Activated T-helper 1 cell treated with anti-CD3 and anti-CD28 coated beads, Interleukin-12 subunit alpha, Interleukin-12 subunit beta, Interleukin-2, Interleukin-4 antibody, amounts not matched to agents 30 ng/mL and 10 ng/mL and 1 ng/mL, durations not matched to agents 14 hours and 24 hours and 36 hours (primary cell): ENCODE data around the gene ZNF652. TPM values are rescaled to one million over a fixed set of nuclear protein-coding genes. Genes with fewer than 3 reads are reported as not detected.

ENCODE experiments used
- DNase-seq: peaks from one replicate; pipeline ENCODE4 v3.0.0; 2021; ENCODE audit warnings: low spot score
- H3K27ac Mint-ChIP-seq: one replicate; pipeline ENCODE4 v1.8.0; 2021; ENCODE audit warnings: mild to moderate bottlenecking, mixed read lengths
- H3K27me3 Mint-ChIP-seq: one replicate; pipeline ENCODE4 v1.8.0; 2022; ENCODE audit warnings: mild to moderate bottlenecking, moderate library complexity, mixed read lengths; ENCODE audit not compliant: insufficient read depth
- H3K36me3 Mint-ChIP-seq: one replicate; pipeline ENCODE4 v1.8.0; 2021; ENCODE audit warnings: low read depth, mixed read lengths
- H3K4me1 Mint-ChIP-seq: one replicate; pipeline ENCODE4 v1.8.0; 2021; ENCODE audit warnings: low read depth, mixed read lengths
- H3K4me3 Mint-ChIP-seq: one replicate; pipeline ENCODE4 v1.8.0; 2021; ENCODE audit warnings: mild to moderate bottlenecking, moderate library complexity, mixed read lengths
- H3K9me3 Mint-ChIP-seq: one replicate; pipeline ENCODE4 v1.8.0; 2021; ENCODE audit warnings: mixed read lengths
- intact Hi-C: fragments of 100-400 bp; cut with micrococcal nuclease; formaldehyde crosslinking; loops from one replicate; pipeline ENCODE4 v1.15.1; 2024
- total RNA-seq: library from RNA; stranded (reverse); gene quantifications from 2 replicates; pipeline ENCODE4 v1.2.3, GENCODE V29; 2022

ZNF652 gene
- total RNA-seq, 1 donor from 2014 or later, result 6.3 TPM

- Mint-ChIP-seq H3K27me3 (peaks cover 24% of the 10 kb centered on the region), H3K4me3 (peak overlapping the region; percentile 77), H3K9me3 (no peaks in the 10 kb centered on the region), H3K27ac (peak overlapping the region; percentile 61), H3K36me3 (no peaks in the 10 kb centered on the region), H3K4me1 (peaks cover 9% of the 10 kb centered on the region)
- DNase-seq, result peak; percentile 19
- intact Hi-C loops, result loop anchor here (1.0 kb wide), 1 partner anchor 30 kb away; the partner anchor contains the start of gene PHOSPHO1
These were observed 101.8 kb downstream of the ZNF652 start for GRCh38 chr17:49260011-49260816.

DNA sequence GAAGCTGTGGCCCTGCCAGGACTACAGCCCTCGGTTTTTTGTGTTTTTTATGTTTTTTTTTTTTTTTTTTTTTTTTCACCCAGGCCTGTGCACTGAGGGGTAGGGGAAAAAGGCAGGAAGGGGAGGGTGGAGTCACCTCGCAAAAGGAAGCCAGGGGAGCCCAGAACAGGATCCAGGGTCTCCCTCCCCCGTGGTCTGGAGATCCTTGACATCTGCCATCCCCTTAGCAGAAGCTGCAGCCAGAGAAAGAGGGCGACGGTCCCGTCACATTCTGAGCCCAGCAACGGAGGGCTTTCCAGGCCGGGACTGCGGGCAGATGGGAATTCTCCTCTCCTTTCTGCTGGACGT is 102.4 kb downstream of the ZNF652 start:
- Mint-ChIP-seq H3K4me1 (peaks cover 9% of the 10 kb centered on the region), H3K4me3 (peak overlapping the region; percentile 77), H3K36me3 (no peaks in the 10 kb centered on the region), H3K27me3 (peaks cover 24% of the 10 kb centered on the region), H3K9me3 (no peaks in the 10 kb centered on the region), H3K27ac (no peak overlapping the region)
- intact Hi-C loops, result loop anchor here (1.0 kb wide), 1 partner anchor 29 kb away; the partner anchor contains the start of gene PHOSPHO1
- DNase-seq, result no peak

DNA sequence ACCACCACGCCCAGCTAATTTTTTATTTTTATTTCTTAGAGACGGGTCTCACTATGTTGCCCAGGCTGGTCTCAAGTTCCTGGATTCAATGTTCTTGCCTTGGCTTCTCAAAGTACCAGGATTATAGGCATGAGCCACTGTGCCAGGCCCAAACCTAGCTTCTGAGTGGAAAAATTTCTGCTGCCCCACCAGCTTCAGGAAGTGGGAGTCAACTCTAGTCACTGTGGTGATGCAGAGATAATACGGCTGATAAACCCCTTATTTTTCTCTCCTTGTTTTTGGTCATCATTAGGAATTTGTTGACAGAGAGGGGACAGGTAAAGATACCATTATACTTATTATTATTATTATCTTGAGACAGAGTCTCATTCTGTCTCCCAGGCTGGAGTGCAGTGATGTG is 103.7 kb downstream of the ZNF652 start:
- H3K4me3 Mint-ChIP-seq, result no peak overlapping the region
- no peak for DNase-seq
- intact Hi-C loops, result no loop called here
- no peaks in the 10 kb centered on the region for H3K9me3 Mint-ChIP-seq
- no peaks in the 10 kb centered on the region for H3K36me3 Mint-ChIP-seq
- peaks cover 24% of the 10 kb centered on the region for H3K27me3 Mint-ChIP-seq
- peaks cover 9% of the 10 kb centered on the region for H3K4me1 Mint-ChIP-seq
- no peak overlapping the region for H3K27ac Mint-ChIP-seq

GRCh38 chr17:49255125-49255524 is 106.9 kb downstream of the ZNF652 start:
- Mint-ChIP-seq H3K36me3 (no peaks in the 10 kb centered on the region), H3K4me1 (no peaks in the 10 kb centered on the region), H3K27me3 (peaks cover 18% of the 10 kb centered on the region), H3K9me3 (no peaks in the 10 kb centered on the region), H3K27ac (no peak overlapping the region), H3K4me3 (no peak overlapping the region)
- intact Hi-C loops, result no loop called here
- no peak for DNase-seq

- Mint-ChIP-seq H3K27ac (no peak overlapping the region), H3K36me3 (no peaks in the 10 kb centered on the region), H3K27me3 (peaks cover 20% of the 10 kb centered on the region), H3K4me1 (no peaks in the 10 kb centered on the region), H3K9me3 (no peaks in the 10 kb centered on the region), H3K4me3 (no peak overlapping the region)
- DNase-seq, result no peak
- intact Hi-C loops, result no loop called here
These were observed 108.0 kb downstream of the ZNF652 start for GRCh38 chr17:49254066-49254465.

GRCh38 chr17:49252148-49252695 is 109.8 kb downstream of the ZNF652 start:
- no peaks in the 10 kb centered on the region for H3K9me3 Mint-ChIP-seq

GRCh38 chr17:49249890-49250522 is 112.0 kb downstream of the ZNF652 start:
- Mint-ChIP-seq H3K36me3 (no peaks in the 10 kb centered on the region), H3K9me3 (no peaks in the 10 kb centered on the region), H3K27ac (no peak overlapping the region), H3K4me1 (no peaks in the 10 kb centered on the region), H3K4me3 (no peak overlapping the region), H3K27me3 (peaks cover 11% of the 10 kb centered on the region)
- no peak for DNase-seq
- intact Hi-C loops, result no loop called here

More at GRCh38 chr17:49252148-49252695, 109.8 kb downstream of the ZNF652 start:
- H3K4me3 Mint-ChIP-seq, result no peak overlapping the region
- H3K36me3 Mint-ChIP-seq, result no peaks in the 10 kb centered on the region
- no peak for DNase-seq
- intact Hi-C loops, result no loop called here
- H3K4me1 Mint-ChIP-seq, result no peaks in the 10 kb centered on the region
- no peak overlapping the region for H3K27ac Mint-ChIP-seq
- H3K27me3 Mint-ChIP-seq, result peaks cover 13% of the 10 kb centered on the region

- no peak overlapping the region for H3K4me3 Mint-ChIP-seq
- no peaks in the 10 kb centered on the region for H3K4me1 Mint-ChIP-seq
- H3K27ac Mint-ChIP-seq, result no peak overlapping the region
- DNase-seq, result no peak
- intact Hi-C loops, result no loop called here
- no peaks in the 10 kb centered on the region for H3K36me3 Mint-ChIP-seq
- H3K9me3 Mint-ChIP-seq, result no peaks in the 10 kb centered on the region
- peaks cover 11% of the 10 kb centered on the region for H3K27me3 Mint-ChIP-seq
These were observed 112.7 kb downstream of the ZNF652 start for GRCh38 chr17:49249292-49249794.

- Mint-ChIP-seq H3K4me1 (no peaks in the 10 kb centered on the region), H3K27ac (no peak overlapping the region), H3K9me3 (no peaks in the 10 kb centered on the region), H3K27me3 (peaks cover 8% of the 10 kb centered on the region), H3K36me3 (no peaks in the 10 kb centered on the region), H3K4me3 (no peak overlapping the region)
- DNase-seq, result no peak
- intact Hi-C loops, result no loop called here
These were observed 114.1 kb downstream of the ZNF652 start for GRCh38 chr17:49247944-49248343.

DNA sequence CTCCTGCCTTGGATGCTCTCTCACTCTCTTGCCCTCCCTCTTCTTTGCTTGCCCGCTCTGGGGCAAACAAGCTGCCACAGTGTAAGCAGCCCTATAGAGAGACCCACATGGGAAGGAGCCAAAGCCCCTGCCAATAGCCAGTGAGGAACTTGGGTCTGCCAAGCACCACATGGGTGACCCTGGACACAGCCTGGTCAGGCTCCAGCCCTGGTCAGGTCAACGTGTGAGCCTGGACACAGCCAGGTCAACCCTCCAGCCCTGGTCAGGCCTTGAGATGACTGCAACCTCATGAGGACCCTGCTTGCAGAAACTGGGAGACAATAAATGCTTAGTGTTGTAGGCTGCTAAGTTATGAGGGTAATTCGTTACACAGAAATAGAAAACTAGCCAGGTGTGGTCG is 117.2 kb downstream of the ZNF652 start:
- intact Hi-C loops, result no loop called here
- no peak for DNase-seq
- H3K9me3 Mint-ChIP-seq, result no peaks in the 10 kb centered on the region
- H3K4me1 Mint-ChIP-seq, result no peaks in the 10 kb centered on the region
- no peak overlapping the region for H3K27ac Mint-ChIP-seq
- H3K36me3 Mint-ChIP-seq, result no peaks in the 10 kb centered on the region
- H3K27me3 Mint-ChIP-seq, result peaks cover 2% of the 10 kb centered on the region
- H3K4me3 Mint-ChIP-seq, result no peak overlapping the region

Other genes starting within 250 kb of the ZNF652 start
- gene B4GALNT2, start 229.5 kb downstream of the ZNF652 start, total RNA-seq, result 0.03 and 0.05 TPM in 2 replicates
- 16.5 and 18.4 TPM in 2 replicates for gene GNGT2, start 151.7 kb downstream of the ZNF652 start, total RNA-seq
- gene ABI3, start 151.5 kb downstream of the ZNF652 start, total RNA-seq, result 32.8 and 33.0 TPM in 2 replicates
- 0.37 TPM in 1 of 2 replicates, not detected in the other for gene PHOSPHO1, start 131.5 kb downstream of the ZNF652 start, total RNA-seq
- 395 and 401 TPM in 2 replicates for gene PHB1, start 52.6 kb upstream of the ZNF652 start, total RNA-seq
- gene NGFR, start 133.0 kb upstream of the ZNF652 start, total RNA-seq, result 0.13 and 0.20 TPM in 2 replicates
- gene NXPH3, start 213.6 kb upstream of the ZNF652 start, total RNA-seq, result not detected in 2 replicates